GM19372 (cell line): ENCODE measurements around the gene CPA4.
A peak's percentile ranks its signal among the peaks of the same experiment; 100 is the strongest.

Source experiments
- ATAC-seq: cut with Tn5 transposase; IDR thresholded peaks from one replicate; pipeline ENCODE4 v1.9.1; 2021; ENCODE audit warnings: mild to moderate bottlenecking, low read depth, moderate library complexity; ENCODE audit not compliant: unreplicated experiment

Gene CPA4

GRCh38 chr7:130274296-130274695 is 18.7 kb upstream of the CPA4 start:
- no peak for ATAC-seq

GRCh38 chr7:130274983-130275591 is 17.9 kb upstream of the CPA4 start:
- no peak for ATAC-seq

- no peak for ATAC-seq
Observed at GRCh38 chr7:130275826-130276297, 17.1 kb upstream of the CPA4 start.

DNA sequence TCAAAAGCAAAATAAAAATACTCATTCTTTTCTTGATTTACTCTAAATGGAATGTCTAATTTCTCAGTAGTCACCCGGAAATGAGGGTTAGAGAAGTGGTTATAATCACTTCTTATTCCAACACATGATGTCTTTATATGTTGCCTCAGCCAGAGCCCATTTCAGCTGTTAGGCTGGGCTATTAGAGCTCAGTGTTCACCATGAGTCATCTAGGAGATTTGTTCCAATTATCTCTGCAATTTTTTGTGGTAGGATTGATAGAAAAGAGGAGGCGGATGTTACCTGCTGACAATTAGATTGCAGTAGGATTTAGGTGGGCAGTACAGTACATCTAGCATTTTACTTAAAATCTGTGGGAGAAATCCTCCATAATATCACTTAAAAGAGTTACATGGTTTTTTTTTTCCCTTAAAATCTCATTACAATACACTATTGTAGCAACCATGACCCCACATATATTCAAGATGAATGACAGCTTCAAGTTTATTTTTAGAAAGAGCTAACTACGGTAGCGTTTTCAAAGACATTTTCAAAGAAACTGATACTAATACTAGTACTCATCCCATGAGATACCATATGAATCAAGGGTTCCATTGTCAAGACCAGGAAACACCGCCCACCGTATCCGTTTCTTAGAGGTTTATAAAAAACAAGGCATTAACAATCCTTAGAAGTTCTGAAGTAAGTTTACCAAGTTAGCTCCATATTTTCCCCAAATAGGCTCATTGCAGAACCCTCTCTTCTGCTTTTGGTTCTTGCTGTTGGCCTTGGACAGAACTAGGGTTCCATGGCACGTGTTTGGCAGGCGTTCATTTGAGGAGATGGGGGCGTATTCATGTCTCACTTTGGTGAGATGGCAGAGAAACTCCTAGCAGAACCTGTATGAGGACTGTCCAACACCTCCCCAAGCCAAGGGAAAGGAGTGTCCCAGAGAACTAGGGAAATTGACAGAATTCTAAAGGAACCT is 15.9 kb upstream of the CPA4 start:
- ATAC-seq: no peak

DNA sequence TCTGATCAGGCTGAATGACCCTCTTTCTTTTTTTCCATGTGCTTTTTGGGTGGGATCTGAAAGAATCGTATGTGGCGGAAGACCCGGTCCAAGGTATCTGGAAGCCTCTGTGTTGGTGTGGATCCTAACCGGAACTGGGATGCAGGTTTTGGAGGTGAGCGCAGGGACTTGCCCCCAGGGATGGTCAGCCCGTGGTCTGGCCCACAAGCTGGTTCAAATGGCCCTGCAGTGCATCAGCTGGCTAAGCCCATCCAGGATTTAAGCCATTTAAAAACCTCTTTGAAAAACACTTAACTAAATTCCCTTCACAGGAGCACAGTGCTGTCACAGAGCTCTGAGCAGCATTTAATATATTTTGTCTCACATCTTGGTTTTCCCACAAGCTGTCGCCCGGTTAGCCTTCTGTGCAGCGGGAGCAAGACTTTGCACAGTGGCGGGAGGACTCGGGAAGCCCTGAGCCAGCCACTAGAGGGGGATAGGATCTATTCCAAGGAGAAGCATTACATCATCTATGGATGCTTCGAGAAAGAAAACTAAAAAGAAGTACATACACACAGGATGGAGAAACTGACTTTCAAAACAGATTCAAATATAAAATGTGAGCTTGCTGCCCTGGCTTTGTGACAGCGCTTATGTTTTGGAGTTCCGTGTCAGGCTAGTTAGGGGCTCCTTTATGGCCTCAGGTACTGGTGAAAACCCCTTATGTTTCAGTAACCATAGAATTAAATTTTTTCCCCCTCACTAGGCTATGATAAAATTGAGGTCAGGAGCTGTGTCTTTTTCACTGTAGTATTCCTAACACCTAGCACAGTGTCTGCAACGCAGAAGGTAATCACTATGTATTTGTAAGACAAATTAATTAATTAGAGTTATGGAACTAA is 15.0 kb upstream of the CPA4 start:
- no peak for ATAC-seq

- ATAC-seq: no peak
Observed at GRCh38 chr7:130278860-130279259, 14.1 kb upstream of the CPA4 start.

GRCh38 chr7:130279286-130279685 is 13.7 kb upstream of the CPA4 start:
- ATAC-seq: no peak

DNA sequence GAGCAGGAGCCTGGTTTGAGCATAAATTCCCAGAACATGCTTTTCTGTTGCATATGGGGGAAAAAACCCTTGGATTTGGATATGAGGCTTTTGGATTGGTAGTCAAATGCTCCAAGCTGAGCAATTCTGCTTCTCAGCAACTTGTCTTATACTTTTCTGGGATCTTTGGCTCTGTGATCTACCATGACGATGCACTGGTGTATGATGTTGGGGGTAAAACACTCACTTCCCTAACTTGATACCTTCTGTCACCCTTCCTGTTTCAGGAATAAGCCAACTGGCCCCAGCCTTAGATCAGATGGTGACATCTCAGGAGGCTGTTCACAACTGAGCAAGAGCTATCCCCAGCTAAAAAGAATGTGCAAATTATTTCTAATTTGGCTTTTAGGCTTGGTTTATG is 13.1 kb upstream of the CPA4 start:
- ATAC-seq: no peak

- no peak for ATAC-seq
Observed at GRCh38 chr7:130281260-130281659, 11.7 kb upstream of the CPA4 start.

DNA sequence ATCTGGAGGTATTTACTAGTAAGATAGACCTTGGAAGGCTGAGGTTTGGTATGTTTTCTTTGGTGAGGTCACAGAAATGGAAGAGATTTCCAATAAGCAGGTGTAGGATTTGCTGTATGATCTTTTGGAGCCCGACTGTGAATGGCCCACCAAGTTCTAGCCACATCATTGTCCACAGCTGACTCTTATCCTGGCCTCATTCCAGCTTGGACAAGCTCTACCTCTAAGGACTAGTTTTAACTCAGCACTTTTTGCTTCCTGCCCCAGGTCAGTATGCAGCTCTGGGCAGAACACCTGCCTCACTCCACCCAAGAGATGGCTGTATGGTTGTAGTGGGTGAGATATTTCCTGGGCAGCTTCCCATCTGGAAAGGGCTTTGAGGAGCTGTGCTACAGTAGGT is 6.1 kb upstream of the CPA4 start:
- ATAC-seq: no peak

GRCh38 chr7:130288168-130288567 is 4.8 kb upstream of the CPA4 start:
- ATAC-seq: no peak

DNA sequence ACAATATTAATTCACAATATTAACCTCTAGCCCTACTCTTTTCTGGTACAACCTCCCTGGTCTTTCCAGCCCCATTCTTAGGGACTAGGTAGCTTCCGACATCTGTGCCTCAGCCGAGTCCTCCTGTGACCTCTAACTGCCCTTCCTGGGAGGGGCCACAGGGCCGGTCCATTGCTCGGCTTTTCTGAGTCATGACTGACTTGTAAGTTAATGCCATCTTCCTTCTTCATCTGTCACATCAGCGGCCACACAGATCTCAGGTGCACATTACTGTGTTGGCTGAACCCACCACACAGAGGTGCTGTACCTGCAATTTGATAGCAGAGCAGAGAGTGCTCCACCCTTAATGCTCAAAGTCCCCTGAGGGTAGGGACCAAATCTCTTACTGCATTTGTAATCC is 4.1 kb upstream of the CPA4 start:
- ATAC-seq: no peak

DNA sequence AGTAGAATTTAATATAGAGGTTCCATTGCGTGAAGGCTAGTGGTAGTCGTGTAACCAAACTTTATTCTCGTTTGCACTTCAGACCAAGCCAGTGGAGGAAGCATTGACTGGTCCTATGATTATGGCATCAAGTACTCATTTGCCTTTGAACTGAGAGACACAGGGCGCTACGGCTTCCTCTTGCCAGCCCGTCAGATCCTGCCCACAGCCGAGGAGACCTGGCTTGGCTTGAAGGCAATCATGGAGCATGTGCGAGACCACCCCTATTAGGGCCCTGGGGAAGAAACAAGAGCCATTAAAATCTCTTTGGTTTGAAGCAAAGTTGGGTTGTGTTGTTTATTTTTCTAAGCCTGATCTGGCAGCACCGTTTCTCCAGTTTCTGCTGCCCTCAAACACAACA is 3.5 kb upstream of the CPA4 start:
- ATAC-seq: no peak

DNA sequence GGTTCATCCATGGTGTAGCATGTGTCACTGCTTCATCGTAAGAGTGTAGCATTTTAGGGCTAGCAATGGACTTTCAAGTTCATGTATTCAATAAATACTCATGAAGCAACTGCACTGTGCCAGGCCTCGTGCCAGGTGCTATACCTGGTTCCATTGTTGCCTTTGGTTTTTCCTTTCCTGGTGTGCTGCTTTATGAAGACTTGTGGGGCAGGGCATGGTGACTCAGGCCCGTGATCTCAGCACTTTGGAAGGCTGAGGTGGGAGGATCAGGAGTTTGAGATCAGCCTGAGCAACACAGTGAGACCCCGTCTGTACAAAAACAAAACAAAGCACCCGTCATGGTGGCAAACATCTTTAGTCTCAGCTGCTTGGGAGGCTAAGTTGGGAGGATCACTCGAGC is 2.2 kb upstream of the CPA4 start:
- ATAC-seq: no peak

DNA sequence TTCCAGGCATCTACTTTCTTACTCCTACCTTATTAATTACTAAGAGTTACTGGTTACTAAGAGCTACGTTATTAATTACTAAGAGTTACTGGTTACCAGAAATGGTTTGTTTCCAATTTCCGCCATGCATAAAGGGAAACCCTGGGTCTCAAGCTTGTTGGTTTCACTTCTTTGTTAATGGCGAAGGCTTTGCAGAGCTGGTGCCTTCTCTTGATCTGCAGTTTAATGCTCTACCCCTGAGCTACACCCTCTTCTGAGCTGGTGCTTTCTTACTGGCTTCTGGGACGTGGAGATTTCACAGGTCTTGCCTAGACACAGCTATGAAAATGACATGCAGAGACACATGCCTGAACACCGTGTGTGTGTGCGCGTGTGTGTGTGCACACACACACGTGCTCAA is 560 bp downstream of the CPA4 start:
- ATAC-seq: peak; percentile 49

DNA sequence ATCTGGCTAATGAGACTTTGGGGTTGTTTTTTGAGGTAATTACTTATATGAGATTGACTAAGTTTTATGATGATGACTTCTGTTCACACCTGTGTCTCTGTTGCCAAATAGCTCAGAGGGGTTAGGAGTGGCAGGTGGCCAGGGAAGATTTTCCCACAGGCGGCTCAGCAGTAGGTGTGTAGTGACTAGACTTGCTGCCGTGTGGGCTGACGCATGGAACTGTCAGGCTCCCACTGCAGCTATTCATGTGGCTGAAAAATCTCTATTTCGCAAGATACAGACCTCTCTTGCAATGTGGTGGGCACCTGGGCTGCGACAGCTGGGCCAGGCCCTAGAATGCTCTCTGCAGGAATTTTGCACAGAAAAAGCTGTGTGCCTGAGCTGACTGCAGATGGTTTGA is 1.4 kb downstream of the CPA4 start:
- no peak for ATAC-seq

GRCh38 chr7:130296221-130296951 is 3.4 kb downstream of the CPA4 start:
- ATAC-seq: no peak

GRCh38 chr7:130297628-130298543 is 4.9 kb downstream of the CPA4 start:
- ATAC-seq: no peak
